ENCODE results near the gene UBALD1. TPM values are rescaled to one million over a fixed set of nuclear protein-coding genes. Genes with fewer than 3 reads are reported as not detected.

The UBALD1 gene
- polyA plus RNA-seq, 2 of the 4 experiments (the other 2 are of a cell fraction), result 10.2 to 34.1 TPM

DNA sequence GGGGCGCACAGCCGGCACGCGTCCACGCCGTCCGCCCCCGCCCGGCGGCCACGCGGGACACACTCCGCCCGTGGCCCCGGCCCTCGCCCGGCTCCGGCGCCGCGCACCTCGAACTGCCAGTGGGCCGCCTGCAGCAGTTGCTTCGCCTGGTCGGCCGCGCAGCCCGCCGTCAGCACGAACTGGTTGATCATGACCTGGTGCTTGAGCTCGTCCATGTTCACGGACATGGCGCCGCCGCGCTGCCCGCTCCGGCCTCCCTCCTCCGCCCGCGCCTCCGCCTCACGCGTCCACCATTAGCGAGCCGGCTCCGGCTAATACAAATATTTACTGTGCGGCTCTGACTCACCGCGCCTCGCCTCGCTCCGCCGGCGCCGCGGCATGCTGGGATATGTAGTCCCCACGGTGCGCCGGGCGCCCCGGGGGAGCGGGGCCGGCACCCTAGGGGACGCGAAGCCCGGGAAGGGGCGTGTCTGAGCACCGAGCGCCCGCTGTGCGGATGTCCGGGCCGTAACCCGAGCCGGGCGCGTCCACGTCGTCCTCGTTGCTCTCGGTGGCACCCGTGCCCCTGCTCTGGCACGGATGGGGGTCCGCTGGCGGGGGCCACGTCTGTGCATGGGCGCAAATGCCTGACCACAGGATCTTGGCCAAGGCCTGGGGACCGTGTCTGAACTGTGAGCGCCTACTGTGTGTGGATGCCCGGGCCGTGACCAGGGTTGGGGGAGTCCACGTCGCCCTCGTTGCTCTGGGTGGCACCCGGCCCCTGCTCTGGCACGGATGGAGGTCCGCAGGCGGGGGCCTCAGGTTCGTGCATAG, at the start of gene UBALD1 (continued):
- TF ChIP-seq, protein P1, sequence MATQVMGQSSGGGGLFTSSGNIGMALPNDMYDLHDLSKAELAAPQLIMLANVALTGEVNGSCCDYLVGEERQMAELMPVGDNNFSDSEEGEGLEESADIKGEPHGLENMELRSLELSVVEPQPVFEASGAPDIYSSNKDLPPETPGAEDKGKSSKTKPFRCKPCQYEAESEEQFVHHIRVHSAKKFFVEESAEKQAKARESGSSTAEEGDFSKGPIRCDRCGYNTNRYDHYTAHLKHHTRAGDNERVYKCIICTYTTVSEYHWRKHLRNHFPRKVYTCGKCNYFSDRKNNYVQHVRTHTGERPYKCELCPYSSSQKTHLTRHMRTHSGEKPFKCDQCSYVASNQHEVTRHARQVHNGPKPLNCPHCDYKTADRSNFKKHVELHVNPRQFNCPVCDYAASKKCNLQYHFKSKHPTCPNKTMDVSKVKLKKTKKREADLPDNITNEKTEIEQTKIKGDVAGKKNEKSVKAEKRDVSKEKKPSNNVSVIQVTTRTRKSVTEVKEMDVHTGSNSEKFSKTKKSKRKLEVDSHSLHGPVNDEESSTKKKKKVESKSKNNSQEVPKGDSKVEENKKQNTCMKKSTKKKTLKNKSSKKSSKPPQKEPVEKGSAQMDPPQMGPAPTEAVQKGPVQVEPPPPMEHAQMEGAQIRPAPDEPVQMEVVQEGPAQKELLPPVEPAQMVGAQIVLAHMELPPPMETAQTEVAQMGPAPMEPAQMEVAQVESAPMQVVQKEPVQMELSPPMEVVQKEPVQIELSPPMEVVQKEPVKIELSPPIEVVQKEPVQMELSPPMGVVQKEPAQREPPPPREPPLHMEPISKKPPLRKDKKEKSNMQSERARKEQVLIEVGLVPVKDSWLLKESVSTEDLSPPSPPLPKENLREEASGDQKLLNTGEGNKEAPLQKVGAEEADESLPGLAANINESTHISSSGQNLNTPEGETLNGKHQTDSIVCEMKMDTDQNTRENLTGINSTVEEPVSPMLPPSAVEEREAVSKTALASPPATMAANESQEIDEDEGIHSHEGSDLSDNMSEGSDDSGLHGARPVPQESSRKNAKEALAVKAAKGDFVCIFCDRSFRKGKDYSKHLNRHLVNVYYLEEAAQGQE (IDR thresholded peaks at IDR 0.05), result no peak
- TF ChIP-seq RNF2 (IDR thresholded peaks at IDR 0.05; ENCODE audit: borderline replicate concordance, low read depth), result no peak
- TF ChIP-seq ESRRA (IDR thresholded peaks at IDR 0.05; ENCODE audit: borderline replicate concordance, low read length), result no peak
- no peak for TF ChIP-seq TP53 (CRISPR knock-in tag; IDR thresholded peaks at IDR 0.05)
- TF ChIP-seq MYC (IDR thresholded peaks at IDR 0.05; ENCODE audit: borderline replicate concordance, low read length), result peak; percentile 66; the same call in 1 of the 2 replicates
- TF ChIP-seq MAZ (IDR thresholded peaks at IDR 0.05; ENCODE audit: borderline replicate concordance, low read depth, low read length), result no peak
- TF ChIP-seq, protein P2, sequence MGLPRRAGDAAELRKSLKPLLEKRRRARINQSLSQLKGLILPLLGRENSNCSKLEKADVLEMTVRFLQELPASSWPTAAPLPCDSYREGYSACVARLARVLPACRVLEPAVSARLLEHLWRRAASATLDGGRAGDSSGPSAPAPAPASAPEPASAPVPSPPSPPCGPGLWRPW (IDR thresholded peaks at IDR 0.05), result no peak
- no peak for TF ChIP-seq FOXS1 (CRISPR knock-in tag; IDR thresholded peaks at IDR 0.05)
- no peak for TF ChIP-seq RFX5 (IDR thresholded peaks at IDR 0.05)
- TF ChIP-seq, protein P3, sequence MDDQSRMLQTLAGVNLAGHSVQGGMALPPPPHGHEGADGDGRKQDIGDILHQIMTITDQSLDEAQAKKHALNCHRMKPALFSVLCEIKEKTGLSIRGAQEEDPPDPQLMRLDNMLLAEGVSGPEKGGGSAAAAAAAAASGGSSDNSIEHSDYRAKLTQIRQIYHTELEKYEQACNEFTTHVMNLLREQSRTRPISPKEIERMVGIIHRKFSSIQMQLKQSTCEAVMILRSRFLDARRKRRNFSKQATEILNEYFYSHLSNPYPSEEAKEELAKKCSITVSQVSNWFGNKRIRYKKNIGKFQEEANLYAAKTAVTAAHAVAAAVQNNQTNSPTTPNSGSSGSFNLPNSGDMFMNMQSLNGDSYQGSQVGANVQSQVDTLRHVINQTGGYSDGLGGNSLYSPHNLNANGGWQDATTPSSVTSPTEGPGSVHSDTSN (IDR thresholded peaks at IDR 0.05), result no peak
- TF ChIP-seq RCOR1 (IDR thresholded peaks at IDR 0.05; ENCODE audit: low read depth, low read length), result no peak
- no peak for TF ChIP-seq HDAC2 (IDR thresholded peaks at IDR 0.05)
- TF ChIP-seq CEBPB (IDR thresholded peaks at IDR 0.05), result no peak
- no peak for TF ChIP-seq NR3C1 (IDR thresholded peaks at IDR 0.05)
- TF ChIP-seq TFCP2L1 (CRISPR knock-in tag; IDR thresholded peaks at IDR 0.05), result no peak
- TF ChIP-seq MAFK (IDR thresholded peaks at IDR 0.05; ENCODE audit: partially characterized antibody), result no peak
- TF ChIP-seq POLR2AphosphoS2 (conservative IDR thresholded peaks at IDR 0.05; ENCODE audit: low read length), result no peak
- TF ChIP-seq, protein P4, sequence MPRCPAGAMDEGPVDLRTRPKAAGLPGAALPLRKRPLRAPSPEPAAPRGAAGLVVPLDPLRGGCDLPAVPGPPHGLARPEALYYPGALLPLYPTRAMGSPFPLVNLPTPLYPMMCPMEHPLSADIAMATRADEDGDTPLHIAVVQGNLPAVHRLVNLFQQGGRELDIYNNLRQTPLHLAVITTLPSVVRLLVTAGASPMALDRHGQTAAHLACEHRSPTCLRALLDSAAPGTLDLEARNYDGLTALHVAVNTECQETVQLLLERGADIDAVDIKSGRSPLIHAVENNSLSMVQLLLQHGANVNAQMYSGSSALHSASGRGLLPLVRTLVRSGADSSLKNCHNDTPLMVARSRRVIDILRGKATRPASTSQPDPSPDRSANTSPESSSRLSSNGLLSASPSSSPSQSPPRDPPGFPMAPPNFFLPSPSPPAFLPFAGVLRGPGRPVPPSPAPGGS (IDR thresholded peaks at IDR 0.05), result peak; percentile 69; the same call in 2 of the 3 replicates
- no peak for TF ChIP-seq FOSB (CRISPR knock-in tag; IDR thresholded peaks at IDR 0.05)
- no peak for TF ChIP-seq EP300 (IDR thresholded peaks at IDR 0.05)
- TF ChIP-seq PHF8 (IDR thresholded peaks at IDR 0.05; ENCODE audit: borderline replicate concordance, low read depth), result peak; percentile 78; the same call in 1 of the 2 replicates
- no peak for TF ChIP-seq ZNF302 (CRISPR knock-in tag; IDR thresholded peaks at IDR 0.05)
- peak; percentile 61 to 68; a peak in 2 of 5 replicates for TF ChIP-seq JUN (IDR thresholded peaks at IDR 0.05)
- TF ChIP-seq POLR2A (IDR thresholded peaks at IDR 0.05; ENCODE audit: low read length), result peak; percentile 80
- no peak for TF ChIP-seq ZFP36 (IDR thresholded peaks at IDR 0.05; ENCODE audit: borderline replicate concordance, partially characterized antibody)
- TF ChIP-seq CHD4 (IDR thresholded peaks at IDR 0.05; ENCODE audit: borderline replicate concordance), result no peak
- TF ChIP-seq GATA3 (IDR thresholded peaks at IDR 0.05; ENCODE audit: borderline replicate concordance), result no peak; the same call in 1 of the 2 replicates
- TF ChIP-seq KDM1A (IDR thresholded peaks at IDR 0.05; ENCODE audit: low read depth), result no peak
- TF ChIP-seq CHD2 (IDR thresholded peaks at IDR 0.05; ENCODE audit: low read length, partially characterized antibody), result no peak
- no peak for TF ChIP-seq SMC3 (IDR thresholded peaks at IDR 0.05)
